ENCODE data around the gene MINDY4.

Gene MINDY4

GRCh38 chr7:30743371-30744074 lies 27.7 kb upstream of the MINDY4 start:
- peak; percentile 57 for DNase-seq

DNA sequence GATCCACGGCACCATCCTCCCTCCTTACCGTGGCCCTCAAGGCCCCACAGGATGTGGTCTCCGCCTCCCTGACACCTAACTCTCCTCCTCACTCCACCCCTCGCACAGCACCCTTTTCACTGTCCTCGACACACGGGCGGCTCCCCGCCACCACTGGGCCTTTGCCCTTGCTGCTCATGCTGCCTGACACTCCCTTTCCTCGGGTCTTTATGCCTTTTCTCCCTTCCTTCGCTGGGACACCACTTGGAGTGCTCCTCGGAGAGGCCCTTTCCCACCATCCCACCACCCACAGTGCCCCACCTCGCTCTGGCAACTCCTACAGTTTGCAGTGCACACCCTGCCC lies 27.2 kb upstream of the MINDY4 start:
- DNase-seq = no peak

- no peak for DNase-seq
Observed at GRCh38 chr7:30745261-30745941, 25.8 kb upstream of the MINDY4 start.

- DNase-seq = no peak
Observed at GRCh38 chr7:30750010-30750409, 21.2 kb upstream of the MINDY4 start.

DNA sequence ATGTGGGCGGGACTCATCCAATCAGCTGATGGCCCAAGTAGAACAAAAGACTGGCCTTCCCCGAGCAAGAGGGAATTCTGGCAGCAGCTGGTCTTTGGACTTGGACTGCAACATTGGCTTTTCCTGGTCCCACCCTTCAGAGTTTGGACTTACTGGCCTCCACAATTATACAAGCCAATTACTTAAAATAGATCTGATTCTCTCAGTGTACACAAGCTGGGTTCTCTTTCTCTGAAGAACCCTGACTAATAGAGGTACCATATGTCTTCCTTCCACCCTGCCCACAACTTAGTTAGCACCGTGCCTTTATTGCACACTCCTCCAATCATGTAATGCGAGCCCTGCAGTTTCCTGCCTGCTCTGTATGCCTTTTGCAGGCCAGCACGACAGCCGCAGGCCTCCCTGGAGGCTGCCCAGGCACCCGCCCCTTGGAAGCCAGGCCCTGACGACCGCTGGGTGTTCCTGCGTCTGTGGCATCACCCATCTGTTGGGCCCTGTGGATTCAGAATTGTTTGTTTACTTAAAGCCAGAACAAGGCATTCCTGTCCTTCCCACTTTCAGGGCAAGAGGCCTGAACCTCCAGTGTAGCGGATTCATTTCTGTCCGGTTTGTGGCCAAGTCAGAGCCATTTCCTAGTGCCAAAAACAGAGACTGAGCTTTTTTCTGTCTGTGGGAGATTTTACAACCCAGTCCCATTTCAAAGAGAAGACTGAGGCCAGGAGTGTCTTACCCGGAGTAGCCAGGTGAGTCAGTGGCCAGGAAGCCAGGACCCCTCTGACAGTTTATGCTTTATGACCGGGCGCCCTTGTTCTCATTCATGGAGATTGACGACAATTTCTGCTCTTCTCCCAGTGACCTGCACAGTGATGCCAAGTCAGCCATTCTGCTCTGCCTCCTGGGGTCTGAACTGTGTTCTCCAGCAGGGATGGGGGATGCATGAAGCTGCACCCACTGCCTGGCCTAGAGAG lies 20.2 kb upstream of the MINDY4 start:
- DNase-seq = peak; percentile 97

GRCh38 chr7:30751696-30752273 lies 19.4 kb upstream of the MINDY4 start, which contains the start of gene INMT:
INMT (plus strand) TSS chr7:30752135; CDS start chr7:30752151, 16 bp downstream.
- peak; percentile 16 for DNase-seq

DNA sequence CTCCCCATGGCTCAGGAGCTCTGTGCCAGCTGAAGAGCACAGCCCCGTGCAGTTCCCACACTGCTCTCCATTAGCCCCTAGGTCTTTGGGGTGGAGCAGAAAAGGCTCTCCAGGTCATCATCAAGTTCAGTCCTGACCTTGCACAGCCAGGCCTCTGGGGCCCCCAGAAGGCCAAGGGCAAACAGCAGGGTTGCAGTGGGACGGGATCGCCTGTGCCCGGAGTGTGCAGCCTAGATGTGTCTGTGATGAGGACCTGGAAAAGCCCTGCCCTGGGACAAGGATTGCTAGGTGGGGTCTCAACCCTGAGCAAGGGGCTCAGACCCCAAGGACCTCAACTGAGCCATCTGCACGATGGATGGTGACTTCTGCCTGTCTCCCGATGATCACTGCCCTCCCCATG lies 18.7 kb upstream of the MINDY4 start:
- DNase-seq = no peak

DNA sequence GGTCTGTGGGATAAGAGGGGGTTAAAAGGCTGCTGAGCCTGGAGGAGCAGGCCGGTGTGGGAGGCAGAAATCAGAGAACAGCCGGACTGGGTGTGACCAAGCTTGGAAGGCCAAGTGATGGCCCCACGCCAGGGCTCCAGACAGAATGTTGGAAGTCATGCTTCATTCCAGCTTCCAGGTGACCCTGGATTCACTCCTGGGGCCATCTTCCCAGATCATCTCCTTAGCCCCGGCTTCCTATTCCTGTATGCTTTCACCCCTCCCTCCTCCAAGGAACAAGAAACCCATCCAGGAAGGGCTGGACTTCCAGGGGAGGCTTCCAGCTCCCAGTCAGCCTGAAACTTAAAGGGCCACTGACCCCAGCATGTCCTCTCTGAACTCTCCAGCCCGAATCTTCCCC lies 18.2 kb upstream of the MINDY4 start:
- DNase-seq = peak; percentile 35

DNA sequence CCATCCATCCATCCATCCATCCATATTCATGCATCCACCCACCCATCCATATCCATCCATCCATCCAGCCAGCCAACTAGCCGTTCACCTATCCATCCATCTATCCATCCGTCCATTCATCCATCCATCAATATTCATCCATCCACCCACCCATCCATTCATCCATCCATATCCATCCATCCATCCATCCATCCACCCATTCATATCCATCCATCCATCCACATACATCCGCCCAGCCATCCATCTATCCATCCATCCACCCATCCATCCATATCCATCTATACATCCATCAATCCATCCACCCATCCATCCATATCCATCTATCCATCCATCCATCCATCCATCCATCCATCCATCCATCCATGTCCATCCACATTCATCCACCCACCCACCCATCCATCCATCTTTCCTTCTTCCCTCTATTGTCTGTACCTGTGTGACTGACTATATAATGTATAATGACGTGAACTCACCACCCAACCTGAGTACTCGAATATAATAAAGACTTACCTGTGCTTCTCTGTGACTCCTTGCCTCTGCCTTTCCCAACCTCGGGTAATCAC lies 16.8 kb upstream of the MINDY4 start:
- DNase-seq = no peak

- no peak for DNase-seq
Observed at GRCh38 chr7:30755384-30756154, 15.6 kb upstream of the MINDY4 start.

GRCh38 chr7:30757342-30757692 lies 13.9 kb upstream of the MINDY4 start:
- no peak for DNase-seq

GRCh38 chr7:30760514-30761213 lies 10.6 kb upstream of the MINDY4 start:
- peak; percentile 37 for DNase-seq

DNA sequence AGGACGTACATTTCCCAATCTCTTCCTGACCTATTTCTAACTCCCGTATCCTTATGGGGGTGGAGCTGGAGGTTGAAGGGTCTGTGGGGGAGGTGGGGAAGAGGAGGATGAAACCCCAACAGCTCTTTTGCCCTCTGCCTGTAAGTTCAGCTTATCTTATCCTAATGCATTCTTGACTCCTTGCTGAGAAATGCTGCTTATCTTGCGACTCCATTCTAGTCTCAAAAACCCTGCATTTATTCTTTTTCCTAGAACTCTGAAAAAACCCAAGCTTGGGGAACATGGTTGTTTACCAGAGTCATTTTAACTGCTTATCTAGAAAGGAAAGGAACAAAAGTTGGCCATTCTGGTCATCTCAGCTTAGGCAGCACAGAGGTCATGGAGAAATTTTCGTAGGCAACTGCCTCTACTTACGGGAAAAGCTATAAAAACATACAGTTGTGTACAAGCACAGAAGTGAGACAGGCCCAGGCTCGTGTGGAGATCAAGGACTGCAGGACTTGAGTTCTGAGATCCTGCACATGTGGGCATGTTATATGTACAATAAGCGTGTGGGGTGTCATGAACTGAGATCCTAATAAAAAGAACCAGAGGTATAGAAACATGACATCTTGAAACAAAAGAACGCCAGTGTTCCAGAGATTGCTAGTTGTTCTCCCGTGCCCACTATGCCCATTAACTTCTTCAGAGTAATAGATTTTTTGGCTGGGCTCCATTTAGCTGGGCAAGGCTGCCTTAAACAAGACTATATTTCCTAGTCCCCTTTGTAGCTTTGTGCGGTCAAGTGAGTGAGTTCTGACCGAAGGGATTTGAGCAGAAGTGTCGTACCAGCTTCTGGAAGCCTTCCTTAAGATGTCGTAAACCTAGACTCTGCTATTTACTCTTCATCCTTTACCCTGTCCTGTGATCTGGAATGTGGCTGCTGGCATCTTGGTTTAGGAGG lies 9.7 kb upstream of the MINDY4 start:
- DNase-seq = peak; percentile 60

GRCh38 chr7:30764030-30764975 lies 6.9 kb upstream of the MINDY4 start:
- DNase-seq = no peak

GRCh38 chr7:30765408-30765807 lies 5.8 kb upstream of the MINDY4 start:
- DNase-seq = no peak

DNA sequence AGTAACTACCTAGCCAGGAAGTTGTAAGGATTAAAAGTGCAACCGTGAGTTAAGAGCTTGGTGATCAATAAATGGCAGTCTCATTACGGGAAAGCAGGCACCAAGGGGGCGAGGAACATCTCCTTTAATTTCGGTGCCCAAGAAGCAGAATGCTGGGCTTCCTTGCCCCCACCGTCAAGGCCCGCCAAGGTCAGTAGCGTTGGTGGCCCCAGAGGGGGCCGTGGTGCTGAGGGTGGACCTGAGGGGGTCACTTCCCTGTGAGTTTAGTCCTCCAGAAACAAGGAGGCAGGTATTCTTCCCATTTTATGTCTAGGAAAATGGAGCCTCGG lies 408 bp upstream of the MINDY4 start:
- no peak for DNase-seq

GRCh38 chr7:30771880-30772425 lies 736 bp downstream of the MINDY4 start:
- DNase-seq = peak; percentile 83

- no peak for DNase-seq
Observed at GRCh38 chr7:30772984-30773383, 1.8 kb downstream of the MINDY4 start.

DNA sequence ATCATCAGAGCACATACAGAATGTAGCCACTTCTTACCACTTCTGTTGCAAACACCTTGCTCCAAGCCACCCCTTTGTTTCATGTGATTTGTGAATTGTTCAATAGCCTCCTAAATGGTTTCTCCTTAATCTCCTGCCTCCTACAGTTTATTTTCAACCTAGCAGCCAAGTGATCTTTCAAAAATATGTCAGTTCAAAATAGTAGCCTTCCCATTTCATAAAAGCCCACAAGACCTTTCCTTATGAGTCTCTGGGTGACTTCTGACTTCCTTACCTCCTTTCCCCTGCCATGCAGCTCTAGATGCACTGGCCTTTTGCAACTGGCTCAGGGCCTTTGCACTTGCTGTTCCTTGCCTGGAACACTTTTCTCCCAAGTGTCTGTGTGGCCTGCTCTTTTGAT lies 4.8 kb downstream of the MINDY4 start:
- DNase-seq = no peak
